ENCODE measurements around the gene SUPT5H.
A peak's percentile ranks its signal among the peaks of the same experiment; 100 is the strongest.

Gene SUPT5H

DNA sequence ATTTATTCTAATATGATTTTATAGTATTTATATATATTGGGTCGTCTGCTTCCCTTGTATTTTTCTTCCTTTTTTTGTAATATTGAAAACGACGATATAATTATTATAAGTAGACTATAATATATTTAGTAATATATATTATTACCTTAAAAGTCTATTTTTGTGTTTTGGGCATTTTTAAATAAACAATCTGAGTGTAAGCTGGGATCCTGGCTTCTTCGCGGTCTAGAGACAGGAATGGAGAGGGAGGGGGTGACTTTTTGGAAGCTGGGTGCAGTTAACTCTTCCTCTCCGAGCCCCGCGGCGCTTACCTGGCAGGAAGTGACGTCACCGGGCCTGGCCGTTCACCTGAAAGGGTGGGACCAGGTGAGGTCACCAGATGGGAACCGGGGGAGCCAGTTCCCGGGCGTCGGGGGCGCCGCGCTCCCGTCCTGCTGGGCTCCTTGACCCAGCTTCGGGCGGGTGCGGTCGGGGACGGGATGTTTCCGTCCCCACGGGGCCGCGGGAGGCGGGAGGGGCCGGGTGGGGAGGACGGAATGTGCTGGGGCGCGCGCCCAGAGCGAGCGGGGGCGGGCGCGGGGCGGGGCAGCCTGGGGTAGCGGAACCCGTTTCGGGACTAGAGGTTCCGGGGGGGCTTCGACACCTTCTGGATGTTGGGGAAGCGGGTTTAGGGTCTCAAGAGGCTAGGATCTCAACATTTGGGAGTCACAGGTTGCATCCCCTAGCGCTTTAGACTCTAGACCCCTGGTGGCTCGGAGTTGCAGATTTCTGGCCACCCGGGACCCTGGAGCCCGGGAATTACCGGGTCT lies 36.0 kb upstream of the SUPT5H start:
- DNase-seq, result peak; percentile 85 to 96 (median 92)

DNA sequence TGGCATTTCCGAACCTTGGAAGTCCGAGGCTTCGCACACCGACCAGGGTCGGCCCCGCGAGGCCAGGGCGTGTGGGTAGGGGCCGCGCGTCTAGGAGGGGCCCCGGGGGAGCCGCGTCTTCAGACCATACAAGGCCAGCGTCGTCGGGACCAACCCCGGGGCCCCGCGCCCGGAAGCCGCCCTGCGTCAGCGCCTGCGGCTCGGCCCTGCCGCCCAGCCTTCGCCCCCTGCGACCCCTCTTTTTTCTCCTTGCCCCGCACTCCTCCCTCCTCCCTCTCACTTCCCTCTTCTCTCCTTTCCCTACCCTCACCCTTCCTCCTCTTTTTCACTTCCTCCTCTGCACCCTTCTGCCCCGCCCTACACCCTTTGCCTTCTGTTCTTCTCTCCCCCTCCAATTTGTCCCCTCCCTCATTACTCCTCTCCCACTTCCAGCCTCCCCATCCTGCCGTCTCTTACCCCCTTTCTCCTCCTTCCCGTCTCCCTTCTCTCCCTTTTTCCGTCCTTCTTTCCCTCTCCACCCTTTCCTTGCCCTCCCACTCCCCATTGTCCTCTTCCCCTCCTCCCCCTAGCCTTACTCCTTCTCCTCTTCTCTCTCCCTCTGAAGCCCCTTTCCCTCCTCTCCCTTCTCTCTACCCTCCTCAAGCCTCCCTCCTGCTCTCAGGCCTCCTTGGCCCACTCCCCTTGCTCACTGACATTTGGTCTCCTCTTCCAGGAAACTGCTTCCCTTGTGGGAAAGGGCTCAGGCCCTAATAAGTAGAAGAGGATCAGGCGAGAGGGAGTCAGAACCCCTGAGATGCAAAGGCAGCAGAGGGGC lies 35.2 kb upstream of the SUPT5H start:
- peak; percentile 42 to 68 (median 59) for DNase-seq

DNA sequence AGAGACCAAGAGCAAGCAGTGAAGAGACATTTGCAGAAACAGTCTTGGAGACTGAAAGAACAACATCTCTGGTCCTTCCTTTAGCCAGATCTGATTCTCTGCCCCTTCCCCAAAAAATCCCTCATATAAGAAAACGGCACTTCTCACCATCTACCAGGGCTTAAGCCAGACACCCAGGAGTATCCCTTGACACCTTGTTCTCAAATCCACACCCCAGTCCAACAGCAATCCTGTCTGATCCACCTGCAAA lies 34.6 kb upstream of the SUPT5H start:
- DNase-seq, result no peak

DNA sequence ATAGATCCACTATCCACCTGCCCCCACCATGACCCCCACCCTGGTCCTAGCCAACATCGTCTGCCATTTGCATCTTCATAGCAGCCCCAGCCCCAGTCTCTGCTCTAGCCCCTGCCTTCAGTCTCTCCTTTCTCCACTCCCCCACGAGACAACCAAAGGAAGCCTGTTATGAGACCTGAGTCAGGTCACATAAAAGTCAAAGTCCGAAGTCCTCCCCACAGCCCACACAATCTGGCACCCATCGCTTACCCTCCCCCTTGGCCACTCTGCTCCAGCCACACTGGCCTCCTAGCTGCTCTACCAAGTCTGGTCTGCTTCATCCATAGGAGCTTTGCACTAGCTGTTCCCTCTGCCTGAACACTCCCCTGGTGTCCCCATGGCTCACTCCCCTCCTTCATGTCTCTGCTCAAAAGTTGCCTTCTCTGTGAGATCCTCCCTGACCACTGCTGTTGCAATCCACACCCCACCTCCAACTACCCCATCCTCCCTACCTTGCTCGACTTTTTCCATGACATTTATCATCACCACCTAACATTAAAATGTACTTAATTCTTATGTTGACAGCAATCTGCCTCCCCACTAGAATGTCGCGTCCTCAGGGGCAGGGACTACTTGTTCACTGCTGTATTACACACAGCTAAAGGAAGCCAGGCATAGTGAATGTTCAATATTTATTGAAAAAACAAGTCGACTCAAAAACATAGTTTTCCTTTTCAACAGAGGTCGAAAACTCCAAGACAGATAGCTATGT lies 34.1 kb upstream of the SUPT5H start:
- DNase-seq, result no peak

DNA sequence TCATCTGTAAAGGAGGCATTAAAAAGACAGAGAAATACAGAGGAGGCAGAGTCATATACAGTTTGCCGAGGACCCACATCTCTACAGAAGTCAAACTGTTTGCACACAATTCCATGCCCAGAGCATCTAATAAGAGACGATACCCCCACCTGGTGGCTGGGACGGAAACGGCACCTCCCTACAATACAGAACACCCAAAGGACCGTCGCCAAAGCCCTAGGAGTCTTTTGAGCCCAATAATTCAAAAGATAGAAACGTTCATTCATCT lies 33.6 kb upstream of the SUPT5H start:
- peak; percentile 90 to 97 (median 96) for DNase-seq

DNA sequence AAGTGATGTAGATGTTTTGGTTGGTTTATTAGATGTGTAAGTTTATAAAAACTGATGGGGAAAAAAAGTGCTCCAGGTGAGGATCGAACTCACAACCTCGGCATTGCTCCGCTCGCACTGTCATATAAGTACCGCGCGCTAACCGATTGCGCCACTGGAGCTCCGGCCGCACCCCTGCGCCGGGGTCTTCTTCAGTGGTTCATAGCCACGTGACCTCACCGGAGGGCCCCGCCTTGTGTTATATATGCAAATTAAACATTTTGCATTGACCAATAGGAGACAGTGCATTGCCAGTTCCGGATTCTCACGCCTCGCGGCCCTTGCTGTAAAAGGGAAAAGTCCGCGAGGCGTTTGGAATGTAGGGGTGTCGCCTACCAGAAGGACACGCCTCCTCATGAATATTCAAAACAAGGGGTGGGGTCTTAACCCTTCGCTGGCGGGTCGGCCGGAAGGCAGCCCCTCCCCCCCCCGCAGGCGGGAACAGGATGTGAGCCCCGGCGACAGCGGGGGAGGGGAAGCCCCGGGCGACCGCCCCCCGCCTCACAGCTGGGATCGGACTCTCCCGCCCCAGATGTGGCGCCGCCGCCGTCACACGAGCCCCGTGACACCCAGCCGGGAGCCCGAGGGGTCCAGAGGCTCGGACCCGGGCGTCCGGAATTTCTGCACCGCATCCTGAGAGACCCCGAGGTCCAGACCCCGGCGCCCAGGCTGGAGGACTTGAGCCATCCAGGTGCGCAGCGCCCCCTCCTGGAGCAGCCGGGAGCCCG lies 33.1 kb upstream of the SUPT5H start, which contains the start of gene PLEKHG2:
PLEKHG2 (plus strand) TSS at position 570 of the 767 bp plus-strand sequence. CDS start 1,418 bp downstream, outside the sequence.
- peak; percentile 96 to 99 (median 99) for DNase-seq

DNA sequence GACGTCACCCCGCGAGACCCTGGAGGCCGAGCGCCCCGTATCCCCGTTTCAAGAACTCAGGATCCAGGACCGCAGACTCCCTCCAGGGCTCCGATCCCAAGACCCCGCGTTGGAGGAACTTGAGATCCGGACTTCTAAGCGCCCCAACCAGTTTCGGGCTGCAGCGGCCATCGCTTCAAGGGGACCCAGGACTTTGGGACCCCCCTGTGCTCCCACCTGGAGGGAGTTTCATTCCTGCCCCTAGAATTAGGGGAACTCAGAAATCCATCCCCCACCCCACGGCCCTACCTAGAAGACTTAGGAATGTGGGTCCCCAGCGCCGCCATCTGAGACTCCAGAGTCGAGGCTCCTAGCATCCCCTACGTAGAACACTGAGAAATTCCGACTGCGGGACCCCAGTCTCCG lies 32.5 kb upstream of the SUPT5H start:
- DNase-seq, result peak in 1 of 3 experiments; percentile 67

DNA sequence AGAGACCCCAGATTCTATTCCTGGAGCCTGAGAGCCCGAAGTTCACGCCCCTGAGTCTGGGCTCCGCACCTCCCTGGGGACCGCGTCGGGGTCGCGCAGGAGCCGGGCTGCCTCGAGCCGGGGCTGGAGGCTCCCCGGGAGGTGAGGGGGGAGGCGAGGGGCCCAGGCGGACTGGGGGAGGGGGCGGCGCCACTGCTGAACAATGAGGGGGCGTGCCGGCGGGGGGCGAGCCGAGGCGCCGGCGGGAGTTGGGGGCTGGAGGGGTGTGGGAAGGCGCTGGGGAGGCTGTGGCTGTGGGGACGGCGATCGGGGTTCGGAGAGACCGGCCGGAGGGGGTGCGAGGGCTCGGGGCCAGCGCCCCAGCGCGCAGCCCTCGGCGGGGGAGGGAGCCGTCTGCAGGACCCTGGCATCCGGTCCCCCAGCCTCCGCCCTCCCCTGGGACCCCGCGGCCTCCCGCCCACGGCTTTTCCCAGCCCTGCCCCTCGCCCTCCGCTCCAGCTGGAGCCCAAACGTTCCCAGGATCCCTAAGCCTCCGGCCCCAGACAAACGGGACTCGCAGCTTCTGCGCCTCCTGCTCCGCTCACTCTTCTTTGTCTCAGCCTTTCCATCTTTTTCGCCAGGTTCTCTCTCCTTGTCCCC lies 32.0 kb upstream of the SUPT5H start:
- DNase-seq, result peak in 2 of 3 experiments; percentile 64 to 65

DNA sequence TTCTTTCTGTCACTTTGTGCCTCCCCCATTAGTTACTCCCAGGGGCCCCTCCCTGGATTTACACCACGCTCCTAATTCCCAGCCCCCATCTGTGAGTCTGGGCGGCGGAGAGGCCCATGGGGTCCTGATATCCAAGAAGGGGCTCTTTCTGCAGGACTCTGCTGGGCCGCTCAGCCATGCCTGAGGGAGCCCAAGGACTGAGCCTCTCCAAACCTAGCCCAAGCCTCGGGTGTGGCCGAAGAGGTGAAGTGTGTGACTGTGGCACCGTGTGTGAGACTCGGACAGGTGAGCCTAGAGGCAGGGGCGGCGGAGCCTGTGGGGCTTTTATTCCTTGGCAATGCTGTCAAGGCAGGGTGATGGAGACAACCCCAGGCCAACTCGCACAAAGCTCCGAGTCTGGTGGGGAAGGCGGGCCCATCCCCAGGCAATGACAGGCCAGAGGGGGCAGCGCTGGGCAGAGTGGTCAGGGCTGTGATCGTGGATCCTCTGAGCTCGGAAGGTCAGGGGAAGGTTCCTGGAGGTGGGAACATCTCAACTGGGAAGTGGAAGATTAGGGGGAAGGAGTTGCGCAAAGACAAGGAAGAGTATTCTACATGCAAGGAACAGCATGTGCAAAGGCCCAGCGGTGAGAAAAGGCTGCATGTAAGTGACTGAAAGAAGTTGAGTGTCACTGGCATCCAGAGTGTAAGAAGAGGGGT lies 31.3 kb upstream of the SUPT5H start:
- DNase-seq, result peak in 1 of 3 experiments; percentile 37

DNA sequence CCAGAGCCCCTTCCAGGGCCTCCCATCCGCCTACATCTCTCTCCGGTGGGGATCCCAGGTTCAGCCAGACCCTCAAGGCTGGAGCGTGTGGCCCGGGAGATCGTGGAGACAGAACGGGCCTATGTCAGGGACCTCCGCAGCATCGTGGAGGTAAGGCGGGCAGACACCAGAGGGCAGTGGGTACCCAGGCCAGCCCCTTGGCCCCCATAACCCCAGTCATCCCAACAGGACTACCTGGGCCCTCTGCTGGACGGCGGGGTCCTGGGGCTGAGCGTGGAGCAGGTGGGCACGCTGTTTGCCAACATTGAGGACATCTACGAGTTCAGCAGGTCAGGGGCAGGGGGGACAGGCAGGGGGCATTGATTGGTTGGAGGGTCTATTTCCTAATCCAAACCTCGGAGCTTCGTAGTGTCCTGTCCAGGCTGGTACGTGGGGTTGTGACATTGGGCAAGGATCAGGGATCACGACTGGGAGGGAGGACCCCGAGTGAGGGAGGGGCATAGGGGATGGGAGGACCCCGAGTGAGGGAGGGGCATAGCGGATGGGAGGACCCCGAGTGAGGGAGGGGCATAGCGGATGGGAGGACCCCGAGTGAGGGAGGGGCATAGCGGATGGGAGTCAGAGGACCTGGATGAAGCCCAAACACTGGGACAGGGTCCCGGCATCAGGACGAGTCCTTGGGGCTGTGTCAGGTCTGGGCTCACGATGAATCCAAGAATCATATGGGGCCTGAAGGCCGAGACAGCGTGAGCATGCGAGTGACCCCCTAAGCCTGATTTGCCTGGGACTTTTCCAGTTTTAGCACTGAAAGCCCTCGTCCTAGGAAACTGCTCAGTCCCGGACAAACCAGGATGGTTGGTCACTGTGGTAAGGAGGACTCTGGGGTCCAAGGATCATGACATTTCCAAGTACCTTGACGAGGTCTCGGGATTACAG lies 30.0 kb upstream of the SUPT5H start:
- no peak for DNase-seq

DNA sequence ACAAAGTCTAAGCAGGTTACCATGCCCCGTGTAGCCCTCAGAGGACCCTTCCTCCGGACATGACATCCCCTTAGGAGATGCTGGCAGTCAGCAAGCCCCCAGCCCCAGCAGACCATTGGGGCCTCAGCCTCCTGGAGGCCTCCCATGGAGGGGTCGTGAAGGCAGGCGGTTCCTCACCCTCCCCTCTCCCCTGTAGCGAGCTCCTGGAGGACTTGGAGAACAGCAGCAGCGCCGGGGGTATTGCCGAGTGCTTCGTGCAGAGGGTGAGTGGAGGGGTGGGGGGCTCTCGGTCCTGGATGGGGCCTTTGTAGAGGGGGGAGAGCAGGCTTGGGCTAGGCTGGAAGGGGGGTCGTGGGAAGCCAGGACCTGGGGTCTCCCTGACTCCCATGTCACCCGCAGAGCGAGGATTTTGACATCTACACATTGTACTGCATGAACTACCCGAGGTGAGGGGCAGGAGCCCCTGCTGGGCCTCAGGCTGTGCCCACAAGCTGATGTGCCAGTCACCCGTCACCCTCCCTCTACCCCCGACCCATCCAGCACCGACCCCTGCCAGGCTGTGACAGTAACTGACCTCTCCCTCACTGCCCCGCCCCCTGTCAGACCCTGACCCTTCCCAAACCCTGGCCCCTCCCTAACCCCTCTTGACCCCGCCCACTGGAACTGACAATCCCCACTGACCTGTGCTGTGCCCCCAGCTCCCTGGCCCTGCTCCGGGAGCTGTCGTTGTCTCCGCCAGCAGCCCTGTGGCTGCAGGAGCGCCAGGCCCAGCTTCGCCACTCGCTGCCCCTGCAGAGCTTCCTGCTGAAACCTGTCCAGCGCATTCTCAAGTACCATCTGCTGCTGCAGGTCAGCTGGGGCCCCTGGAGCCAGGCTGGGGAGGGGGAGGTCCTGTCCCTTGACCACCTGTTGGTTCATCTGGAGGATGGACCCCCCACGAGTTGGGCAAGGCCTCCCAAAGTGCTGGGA lies 28.9 kb upstream of the SUPT5H start:
- DNase-seq, result no peak

DNA sequence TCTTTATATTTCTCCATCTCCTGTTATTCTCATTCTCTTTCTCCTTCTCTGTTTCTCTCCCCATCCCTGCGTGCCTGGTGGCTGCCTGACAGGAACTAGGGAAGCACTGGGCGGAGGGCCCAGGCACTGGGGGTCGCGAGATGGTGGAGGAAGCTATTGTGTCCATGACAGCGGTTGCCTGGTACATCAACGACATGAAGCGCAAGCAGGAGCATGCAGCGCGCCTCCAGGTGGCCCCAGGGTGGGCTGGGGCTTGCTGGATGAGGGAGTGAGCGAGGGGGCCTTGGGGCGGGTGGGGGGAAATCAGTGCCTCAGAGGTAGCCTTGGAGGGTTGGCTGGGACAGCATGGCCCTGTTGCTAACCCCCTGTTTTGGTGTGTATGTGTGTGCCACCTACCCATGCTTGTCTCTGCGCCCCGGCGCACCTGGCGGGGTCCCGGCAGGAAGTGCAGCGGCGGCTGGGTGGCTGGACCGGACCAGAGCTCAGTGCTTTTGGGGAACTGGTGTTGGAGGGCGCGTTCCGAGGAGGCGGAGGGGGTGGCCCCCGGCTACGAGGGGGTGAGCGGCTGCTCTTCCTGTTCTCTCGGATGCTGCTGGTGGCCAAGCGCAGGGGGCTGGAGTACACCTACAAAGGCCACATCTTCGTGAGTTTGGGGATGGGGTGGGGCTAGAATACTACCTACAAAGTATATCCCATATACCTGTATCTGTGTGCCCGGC lies 27.8 kb upstream of the SUPT5H start:
- DNase-seq, result no peak

DNA sequence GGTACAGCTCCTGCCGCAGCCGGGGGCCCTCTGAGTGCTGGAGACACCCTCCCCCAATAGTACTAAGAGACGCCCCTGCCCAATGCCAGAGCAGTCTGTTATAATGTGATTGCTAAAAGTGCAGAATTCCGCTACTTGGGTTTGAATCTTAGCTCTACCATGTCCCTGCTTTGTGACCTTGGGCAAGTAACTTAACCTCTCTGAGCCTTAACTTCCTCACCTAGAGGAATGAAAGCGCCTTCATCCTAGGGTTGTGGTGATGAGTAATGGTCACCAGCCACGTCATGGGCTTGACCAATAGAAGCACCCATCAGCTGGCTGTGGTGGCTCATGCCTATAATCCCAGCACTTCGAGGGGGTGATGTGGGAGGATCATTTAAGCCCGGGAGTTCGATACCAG lies 26.4 kb upstream of the SUPT5H start:
- no peak for DNase-seq

DNA sequence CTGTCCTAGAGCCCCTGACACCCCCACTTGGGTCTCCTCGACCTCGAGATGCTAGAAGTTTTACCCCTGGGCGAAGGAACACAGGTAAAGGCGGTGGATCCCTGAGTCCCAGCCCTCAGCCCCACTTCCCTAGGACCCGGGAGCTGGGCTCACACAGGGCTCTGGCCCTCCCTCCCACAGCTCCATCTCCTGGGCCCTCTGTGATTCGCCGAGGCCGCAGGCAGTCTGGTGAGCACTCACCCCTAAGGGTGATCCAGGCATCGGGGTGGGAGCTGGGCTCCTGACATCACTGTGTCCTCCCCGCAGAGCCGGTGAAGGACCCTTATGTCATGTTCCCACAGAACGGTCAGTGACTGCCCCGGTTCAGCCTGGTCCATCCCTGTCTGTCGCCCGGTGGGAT lies 24.6 kb upstream of the SUPT5H start:
- no peak for DNase-seq

DNA sequence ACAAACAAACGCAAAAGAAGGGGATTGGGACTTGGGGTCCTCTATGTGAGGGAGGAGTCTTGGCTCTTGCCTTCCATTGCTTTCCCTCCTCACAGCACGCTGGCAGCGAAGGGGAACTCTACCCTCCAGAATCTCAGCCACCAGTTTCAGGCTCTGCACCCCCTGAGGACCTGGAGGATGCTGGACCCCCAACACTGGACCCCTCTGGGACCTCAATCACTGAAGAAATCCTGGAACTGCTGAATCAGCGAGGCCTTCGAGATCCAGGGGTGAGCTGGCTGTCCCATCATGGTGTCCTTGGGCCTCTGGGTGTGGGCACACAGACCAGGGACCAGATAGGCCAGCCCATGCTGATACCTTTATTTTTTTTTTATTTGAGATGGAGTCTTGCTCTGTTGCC lies 23.4 kb upstream of the SUPT5H start:
- no peak for DNase-seq

DNA sequence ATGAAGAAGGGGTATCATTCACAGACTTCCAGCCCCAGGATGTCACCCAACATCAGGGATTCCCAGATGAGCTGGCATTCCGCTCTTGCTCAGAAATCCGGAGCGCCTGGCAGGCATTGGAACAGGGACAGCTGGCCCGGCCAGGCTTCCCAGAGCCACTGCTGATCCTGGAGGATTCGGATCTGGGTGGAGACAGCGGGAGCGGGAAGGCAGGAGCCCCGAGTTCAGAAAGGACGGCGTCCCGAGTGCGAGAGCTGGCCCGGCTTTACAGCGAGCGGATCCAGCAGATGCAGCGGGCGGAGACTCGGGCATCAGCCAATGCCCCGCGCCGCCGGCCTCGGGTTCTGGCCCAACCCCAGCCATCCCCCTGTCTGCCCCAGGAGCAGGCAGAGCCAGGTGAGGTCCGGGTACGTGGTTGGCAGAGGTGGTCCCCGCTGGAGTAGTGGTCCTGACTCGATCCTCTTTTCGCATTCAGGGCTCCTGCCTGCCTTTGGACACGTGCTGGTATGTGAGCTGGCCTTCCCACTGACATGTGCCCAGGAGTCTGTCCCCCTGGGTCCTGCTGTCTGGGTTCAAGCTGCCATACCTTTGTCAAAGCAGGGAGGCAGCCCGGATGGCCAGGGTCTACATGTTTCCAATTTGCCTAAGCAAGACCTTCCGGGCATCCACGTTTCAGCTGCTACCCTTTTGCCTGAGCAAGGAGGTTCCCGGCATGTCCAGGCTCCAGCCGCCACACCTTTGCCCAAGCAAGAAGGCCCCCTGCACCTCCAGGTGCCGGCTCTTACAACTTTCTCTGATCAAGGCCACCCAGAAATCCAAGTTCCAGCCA lies 21.9 kb upstream of the SUPT5H start:
- no peak for DNase-seq

DNA sequence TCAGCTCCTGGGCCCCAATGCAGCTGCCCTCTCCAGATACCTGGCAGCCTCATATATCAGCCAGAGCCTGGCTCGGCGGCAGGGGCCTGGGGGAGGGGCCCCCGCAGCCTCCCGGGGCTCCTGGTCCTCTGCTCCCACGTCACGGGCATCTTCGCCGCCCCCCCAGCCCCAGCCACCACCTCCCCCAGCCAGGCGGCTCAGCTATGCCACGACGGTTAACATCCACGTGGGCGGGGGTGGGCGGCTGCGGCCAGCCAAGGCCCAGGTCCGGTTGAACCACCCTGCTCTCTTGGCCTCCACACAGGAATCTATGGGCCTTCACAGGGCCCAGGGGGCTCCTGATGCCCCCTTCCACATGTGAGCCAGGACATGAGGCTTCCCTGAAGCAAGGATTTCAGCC lies 20.4 kb upstream of the SUPT5H start:
- no peak for DNase-seq

DNA sequence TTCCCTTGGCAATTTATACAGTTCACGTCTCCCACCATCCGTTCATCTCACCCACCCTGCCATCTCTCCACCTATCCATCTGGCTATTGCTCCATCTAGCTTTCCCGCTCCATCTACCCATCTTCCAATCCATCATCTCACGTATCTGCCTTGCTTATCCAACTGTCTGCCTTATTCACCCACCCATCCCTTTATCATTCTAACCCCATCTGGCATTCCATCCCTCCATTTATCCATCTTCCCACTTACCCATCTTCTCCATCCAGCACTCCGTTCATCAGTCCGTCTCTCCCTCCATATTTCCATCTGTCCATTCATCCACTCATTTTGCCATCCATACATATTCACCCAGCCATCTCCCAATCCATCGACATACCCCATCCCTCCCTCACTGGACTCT lies 19.6 kb upstream of the SUPT5H start:
- no peak for DNase-seq
